ENCODE measurements around the gene PRKCA.
A peak's percentile ranks its signal among the peaks of the same experiment; 100 is the strongest.

PRKCA gene

GRCh38 chr17:66531851-66532295 is 229.5 kb downstream of the PRKCA start:
- no peak for TF ChIP-seq CTCF (conservative IDR thresholded peaks at IDR 0.05; ENCODE audit: low read length)
- no peak overlapping the region for H3K4me3 ChIP-seq (ENCODE audit: low read length)
- no peak for DNase-seq (ENCODE audit: low read depth)

DNA sequence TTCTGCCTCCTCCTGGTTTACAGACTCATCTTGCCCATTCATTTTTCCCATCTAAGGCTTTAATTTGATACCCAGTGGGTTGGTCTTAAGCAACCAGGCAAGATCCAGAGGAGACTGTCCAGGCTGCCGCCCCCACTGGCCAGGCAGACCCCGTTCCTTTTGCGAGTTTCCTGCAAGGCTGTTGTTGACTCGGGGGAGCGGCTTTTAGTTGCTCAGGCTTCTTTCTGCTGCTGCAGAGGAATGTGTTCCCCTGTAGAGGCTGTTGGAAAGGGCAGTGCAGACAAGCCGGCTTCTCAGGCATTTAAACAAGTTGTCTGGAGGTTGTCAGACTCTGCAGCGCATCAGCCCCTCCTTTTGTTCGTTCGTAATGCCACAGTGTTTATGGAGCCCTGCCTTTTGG is 231.2 kb downstream of the PRKCA start:
- H3K4me3 ChIP-seq (ENCODE audit: low read length): no peak overlapping the region
- no peak for TF ChIP-seq CTCF (conservative IDR thresholded peaks at IDR 0.05; ENCODE audit: low read length)
- DNase-seq (ENCODE audit: low read depth): no peak

DNA sequence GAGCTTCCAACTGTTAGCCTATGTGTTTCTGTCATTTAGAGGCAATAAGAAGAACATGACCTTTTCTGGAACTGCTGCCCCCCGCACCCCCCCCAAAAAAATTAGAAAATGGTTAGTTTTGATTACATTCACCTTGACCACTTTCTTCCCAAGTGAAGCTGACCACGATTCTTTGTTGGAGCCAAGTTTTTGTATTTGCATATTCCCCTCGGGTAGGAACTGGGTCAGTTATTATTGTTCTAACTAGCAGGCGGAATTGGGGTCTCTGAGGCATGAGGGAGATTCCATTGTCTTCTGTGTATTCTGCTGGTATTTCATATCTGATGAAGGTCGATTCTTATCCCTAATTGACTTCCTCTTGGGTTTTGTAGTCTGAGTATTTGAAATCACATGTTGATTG is 231.6 kb downstream of the PRKCA start:
- no peak for DNase-seq (ENCODE audit: low read depth)
- no peak for TF ChIP-seq CTCF (conservative IDR thresholded peaks at IDR 0.05; ENCODE audit: low read length)
- H3K4me3 ChIP-seq (ENCODE audit: low read length): no peak overlapping the region

DNA sequence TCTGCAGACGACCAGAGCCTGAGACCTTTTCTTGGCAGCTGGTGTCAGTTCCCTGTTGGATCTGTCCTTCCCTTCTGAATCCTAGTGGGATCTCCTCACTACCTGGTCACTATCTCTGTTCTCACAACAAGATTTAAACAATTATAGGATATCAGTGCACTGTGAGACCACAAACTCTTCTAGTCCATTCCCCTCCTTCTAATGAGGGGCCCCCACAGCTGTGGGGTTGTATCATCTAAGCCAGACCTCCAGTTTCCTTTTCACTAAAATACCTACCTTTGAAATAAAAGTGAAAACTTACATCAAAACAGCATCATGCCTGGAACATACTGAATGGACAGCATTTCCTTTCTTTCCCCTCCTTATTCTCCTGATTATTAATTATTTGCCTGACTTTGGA is 233.2 kb downstream of the PRKCA start:
- no peak for DNase-seq (ENCODE audit: low read depth)
- TF ChIP-seq CTCF (conservative IDR thresholded peaks at IDR 0.05; ENCODE audit: low read length): no peak
- H3K4me3 ChIP-seq (ENCODE audit: low read length): no peak overlapping the region

DNA sequence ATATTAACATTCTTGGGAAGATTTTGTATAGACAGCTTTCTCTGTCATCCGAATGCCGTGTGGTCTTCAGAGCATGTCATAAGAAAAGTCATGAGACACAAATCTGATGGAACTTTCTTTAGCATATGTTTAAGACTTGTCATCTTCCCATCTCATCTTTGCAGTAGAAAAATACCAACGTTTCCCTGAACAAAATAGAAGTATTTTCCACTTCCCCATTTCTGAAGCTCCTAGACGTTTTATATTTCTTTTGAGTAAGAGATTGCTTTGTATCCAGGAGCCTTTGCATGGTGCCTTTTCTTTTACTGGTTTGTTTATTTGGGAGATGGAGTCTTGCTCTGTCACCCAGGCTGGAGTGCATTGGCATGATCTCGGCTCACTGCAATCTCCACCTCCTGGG is 235.1 kb downstream of the PRKCA start:
- no peak for TF ChIP-seq CTCF (conservative IDR thresholded peaks at IDR 0.05; ENCODE audit: low read length)
- DNase-seq (ENCODE audit: low read depth): no peak
- H3K4me3 ChIP-seq (ENCODE audit: low read length): no peak overlapping the region

DNA sequence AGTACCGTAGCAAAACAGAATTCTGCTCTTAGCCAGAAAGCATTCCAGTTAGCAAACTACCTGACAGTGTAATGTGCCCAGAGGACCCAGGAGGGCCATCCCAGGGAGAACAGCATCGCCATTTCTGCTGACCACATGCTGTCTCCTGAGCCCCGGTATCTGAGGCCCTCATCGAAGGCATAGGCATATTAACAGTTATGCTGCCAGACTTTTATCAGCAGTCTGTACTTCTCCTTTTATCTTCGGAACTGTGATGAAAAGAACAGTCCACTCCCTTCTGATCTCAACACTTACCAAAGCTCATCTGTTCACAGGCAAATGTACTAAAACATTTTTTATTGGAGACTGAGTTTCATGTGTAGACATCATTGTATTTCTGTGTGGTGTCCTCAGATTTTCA is 236.4 kb downstream of the PRKCA start:
- no peak for TF ChIP-seq CTCF (conservative IDR thresholded peaks at IDR 0.05; ENCODE audit: low read length)
- no peak overlapping the region for H3K4me3 ChIP-seq (ENCODE audit: low read length)
- no peak for DNase-seq (ENCODE audit: low read depth)

DNA sequence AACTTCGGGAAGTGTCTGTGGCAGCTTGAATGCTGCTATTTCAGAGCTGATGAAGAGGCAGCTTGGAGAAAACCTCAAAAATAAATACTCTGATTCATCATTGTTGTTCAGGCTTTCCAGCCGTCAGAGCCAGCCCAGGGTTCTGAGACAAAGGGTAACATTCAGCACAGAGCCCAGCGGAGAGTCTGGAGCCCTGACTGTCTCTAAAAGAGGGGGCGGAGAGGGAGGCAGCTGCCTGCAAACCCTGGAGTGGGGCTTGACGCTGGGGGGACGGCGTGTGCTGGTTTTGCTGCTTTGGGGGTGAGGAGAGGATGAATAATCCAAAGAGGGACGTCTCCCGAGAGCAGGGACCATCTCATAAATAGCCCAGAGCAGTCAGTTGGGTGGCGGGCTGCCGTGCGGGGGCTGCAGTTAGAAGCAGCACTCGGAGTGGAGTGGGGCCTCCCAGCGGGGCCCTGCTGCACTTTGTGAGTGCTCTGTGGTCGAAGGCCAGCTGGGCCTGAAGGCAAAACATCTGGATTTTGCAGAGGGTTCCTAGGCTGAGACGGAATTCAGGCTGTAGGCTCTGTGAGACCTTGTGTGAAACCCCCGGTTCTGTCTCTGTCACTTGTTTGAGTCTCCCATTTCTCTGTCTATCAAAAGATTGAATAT is 237.8 kb downstream of the PRKCA start:
- 0 out of 2 replicates have a peak, but pooled peaks have one; percentile 2 for TF ChIP-seq CTCF (conservative IDR thresholded peaks at IDR 0.05; ENCODE audit: low read length)
- peak; percentile 82 for DNase-seq (ENCODE audit: low read depth)
- peak overlapping the region; percentile 27 for H3K4me3 ChIP-seq (ENCODE audit: low read length)
